ENCODE results near the gene TSLP.

GRCh38 chr5:111115229-111115628, 43.7 kb downstream of the TSLP start:
- TF ChIP-seq CTCF (conservative IDR thresholded peaks at IDR 0.05; ENCODE audit: low read depth, low read length) (no peak), RAD21 (IDR thresholded peaks at IDR 0.05; ENCODE audit: low read length) (no peak), MAZ (IDR thresholded peaks at IDR 0.05; ENCODE audit: borderline replicate concordance, low read depth, low read length) (no peak), POLR2A (IDR thresholded peaks at IDR 0.05; ENCODE audit: low read depth, low read length) (no peak)
